ENCODE results near the gene LMAN1L.
"Not testable (repeated sequence)": the region's sequence is repeated elsewhere in the genome, so short reads cannot be mapped to it uniquely, and the experiment has no call there.

LMAN1L gene

GRCh38 chr15:74782259-74783071, 30.2 kb upstream of the LMAN1L start:
- DNase-seq, result peak; percentile 65 to 69

DNA sequence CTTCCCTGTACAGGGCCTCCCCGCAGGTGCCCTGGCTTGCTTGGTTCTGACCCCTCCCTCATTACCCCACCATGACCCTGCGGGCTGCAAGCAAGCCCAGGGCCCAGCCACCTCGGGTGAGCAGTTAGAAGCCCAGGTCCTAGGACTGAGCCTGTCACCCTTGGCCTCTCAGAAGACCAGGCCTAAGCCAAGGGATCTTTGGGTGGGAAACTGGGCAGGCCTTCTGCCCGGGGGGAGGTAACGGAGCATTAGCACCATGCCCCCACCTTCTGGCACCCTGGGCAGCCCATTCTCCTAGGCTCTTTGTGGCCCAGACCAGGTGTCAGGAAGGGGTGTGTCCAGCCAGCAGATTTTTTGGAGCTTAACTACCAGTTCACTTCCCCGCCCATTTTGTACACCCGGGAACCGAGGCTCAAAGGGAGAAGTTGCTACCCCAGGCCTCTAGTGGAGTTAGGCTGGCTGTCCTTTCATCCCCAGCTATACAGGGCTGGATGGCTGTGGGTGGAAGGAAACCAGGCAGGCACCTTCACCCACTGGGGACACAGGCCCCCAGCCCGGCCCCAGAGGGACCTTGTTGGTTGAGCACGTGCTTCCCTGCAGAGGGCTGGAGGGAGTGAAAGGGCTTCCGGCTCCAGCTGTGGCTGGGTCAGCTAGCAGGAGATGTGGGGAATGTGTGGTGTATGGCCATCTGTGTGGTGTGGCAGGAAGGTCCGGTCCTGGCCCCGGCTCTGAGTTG, 29.4 kb upstream of the LMAN1L start:
- peak; percentile 47 to 48 for DNase-seq

DNA sequence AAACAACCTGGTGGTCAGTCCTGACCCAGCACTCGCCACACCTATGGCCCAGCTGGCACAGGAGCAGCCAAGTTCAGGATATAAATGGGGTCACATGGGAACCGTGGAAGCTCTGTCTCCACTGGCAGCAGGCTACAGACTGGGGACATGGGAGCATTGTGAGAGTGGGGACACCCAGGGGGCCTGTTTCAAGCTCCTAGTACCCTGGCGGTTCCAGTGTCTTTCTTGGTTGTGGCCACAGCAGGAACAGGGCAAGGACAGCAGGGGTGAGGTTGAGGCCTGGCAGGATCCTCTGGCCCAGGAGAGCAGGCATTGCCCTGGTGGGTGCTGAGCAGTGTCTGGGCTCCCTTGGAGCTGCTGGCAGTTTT, 28.8 kb upstream of the LMAN1L start:
- DNase-seq, result no peak

GRCh38 chr15:74784426-74785193, 28.0 kb upstream of the LMAN1L start:
- no peak for DNase-seq

- peak; percentile 67 to 68 for DNase-seq
Observed at GRCh38 chr15:74785194-74786032, 27.2 kb upstream of the LMAN1L start.

- DNase-seq, result not testable (repeated sequence)
Observed at GRCh38 chr15:74786081-74786480, 26.6 kb upstream of the LMAN1L start.

DNA sequence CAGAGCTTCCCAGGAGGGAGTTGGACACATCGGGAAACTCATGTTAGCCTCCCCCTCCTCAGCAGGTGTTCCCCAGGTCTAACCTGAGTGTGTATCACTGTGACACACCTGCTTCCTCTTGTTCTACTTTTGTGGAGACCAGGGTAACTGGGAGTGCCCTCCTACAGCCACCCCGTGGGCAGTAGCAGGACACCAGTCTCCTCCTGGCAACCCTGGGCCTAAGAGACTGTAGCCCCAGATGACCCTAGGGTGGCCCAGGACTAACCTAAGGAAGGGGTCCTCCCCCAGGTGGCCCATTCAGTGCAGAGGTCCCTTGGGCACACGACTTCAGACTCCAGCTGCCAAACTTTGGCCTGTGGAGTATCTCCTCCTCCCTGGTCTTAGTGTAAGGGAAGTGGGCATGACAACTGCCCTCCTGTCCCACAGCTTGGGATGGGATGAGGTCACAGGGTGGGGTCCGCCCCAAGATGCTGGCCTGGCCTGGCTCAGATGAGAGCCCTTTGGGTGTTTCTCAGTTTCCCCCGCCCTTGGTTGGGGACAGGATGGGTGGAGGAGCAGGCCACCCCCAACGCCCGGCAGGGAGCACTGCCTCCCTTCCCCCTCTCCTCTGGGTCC, 26.0 kb upstream of the LMAN1L start:
- peak in 1 of 2 donors; percentile 58 for DNase-seq

GRCh38 chr15:74787251-74788041, 25.2 kb upstream of the LMAN1L start:
- DNase-seq, result peak; percentile 90 to 92

- DNase-seq, result peak in 1 of 2 donors; percentile 33
Observed at GRCh38 chr15:74788042-74788682, 24.5 kb upstream of the LMAN1L start.

- DNase-seq, result peak; percentile 63
Observed at GRCh38 chr15:74788683-74789151, 23.9 kb upstream of the LMAN1L start.

DNA sequence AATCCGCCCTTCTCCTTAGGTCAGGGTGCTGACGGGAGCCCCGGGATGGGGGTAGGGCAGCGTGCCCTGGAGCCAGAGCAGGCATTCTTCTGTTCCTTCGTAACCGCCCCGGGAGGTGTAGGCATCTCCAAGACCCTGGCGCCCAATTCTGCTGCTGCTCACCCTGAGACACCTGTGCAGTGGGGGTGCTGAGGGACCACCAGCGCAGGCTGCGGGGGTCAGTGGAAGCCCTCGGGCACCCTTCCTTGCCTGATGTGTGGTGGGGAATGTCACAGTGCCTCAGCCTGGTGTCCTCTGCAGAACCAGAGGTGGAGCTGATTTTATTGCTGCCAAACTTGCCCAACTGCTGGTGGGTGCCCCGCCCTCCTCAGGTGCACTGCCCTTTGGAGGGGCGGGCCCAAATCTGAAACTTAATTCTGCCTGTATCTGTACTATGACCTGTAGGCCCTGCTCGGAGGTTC, 23.4 kb upstream of the LMAN1L start:
- DNase-seq, result peak; percentile 48 to 53

DNA sequence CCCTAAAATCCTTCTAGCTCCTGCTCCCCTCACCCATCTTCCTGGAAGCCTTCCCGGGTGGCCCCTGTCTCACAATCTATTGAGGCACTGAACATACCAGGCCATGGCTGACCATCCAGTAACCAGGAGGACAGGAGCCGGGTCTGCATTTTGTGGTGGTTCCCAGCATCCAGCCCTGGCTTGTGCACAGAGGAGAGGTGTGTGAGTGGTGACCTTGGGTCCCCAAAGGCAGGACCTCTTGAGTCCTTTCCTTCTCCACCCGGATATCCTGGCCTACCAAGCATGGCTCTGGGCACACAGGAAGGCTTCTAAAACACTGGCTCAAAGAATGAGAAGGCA, 22.9 kb upstream of the LMAN1L start:
- no peak for DNase-seq

GRCh38 chr15:74790080-74790916, 22.3 kb upstream of the LMAN1L start:
- DNase-seq, result peak in 1 of 2 donors; percentile 55

DNA sequence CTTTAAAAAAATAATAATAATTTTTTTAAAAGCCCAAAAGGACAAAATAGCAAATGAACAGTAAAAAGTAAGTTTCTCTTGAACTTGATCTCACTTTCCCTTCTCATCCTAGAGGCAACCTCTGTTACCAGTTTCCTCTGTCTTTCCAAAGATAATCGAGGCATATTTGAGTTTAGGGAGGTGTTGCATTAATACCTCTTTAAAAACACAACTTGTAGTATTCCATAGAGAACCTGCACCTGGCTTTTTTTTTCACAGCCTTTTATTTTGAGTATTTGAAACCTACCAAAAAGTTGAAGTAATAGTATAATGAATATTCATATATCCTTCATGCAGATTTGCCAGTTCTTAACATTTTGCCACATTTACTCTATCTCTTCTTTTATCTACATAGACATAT, 21.6 kb upstream of the LMAN1L start:
- DNase-seq, result no peak

GRCh38 chr15:74791667-74792066, 21.0 kb upstream of the LMAN1L start:
- no peak for DNase-seq

- DNase-seq, result no peak
Observed at GRCh38 chr15:74792227-74793016, 20.2 kb upstream of the LMAN1L start.

DNA sequence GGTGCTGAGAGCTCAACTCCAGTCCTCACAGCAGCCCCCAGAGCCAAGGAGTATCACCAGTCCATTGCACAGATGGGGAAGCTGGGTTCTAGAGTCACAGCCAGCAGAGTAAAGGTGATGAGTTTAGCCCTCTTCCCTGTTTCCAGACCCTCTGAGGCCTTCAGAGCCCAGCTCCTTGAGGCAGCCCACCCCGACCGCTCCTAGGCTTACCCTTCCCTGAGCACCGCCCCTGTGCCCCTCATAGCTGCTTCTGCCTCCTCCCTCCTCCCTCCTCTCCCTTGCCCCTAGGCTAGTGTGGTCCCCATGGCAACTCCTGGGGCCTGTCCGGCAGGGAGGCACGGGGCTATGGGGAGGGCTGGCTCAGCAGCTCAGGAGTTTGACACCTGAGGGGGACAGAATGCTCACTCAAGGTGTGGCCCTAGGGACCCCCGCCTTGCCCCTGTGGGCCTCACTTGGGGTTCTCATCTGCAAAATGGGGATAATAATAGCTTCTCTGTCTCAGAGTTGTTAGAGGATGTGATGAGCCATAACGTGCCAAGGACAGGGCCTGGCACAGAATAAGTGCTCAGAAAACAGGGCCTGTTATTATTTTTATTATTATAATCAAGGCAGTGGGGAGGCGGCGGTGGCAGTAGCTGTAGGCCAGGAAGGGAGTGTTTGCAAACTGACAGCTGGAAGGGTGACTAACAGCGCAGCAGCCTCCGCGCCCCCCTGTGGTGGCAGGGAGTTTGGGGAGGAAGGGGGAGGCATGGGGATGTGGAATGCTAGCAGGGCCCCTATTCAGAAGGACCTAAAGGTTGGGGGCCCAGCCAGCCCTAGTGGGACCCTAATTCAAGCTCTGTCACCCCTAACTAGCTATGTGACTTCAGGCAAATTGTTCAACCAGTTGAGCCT, 19.3 kb upstream of the LMAN1L start:
- peak; percentile 77 to 79 for DNase-seq
